ENCODE results near the gene PHC2.

- TF ChIP-seq EZH2 (IDR thresholded peaks at IDR 0.05; ENCODE audit: borderline replicate concordance, low read length) = no peak
- no peak for TF ChIP-seq CTCF (IDR thresholded peaks at IDR 0.05; ENCODE audit: low read length)
Observed at GRCh38 chr1:33288976-33289857, 141.7 kb downstream of the PHC2 start.
